H9 (cell line): ENCODE measurements around the gene CALML5. TPM values are rescaled to one million over a fixed set of nuclear protein-coding genes. Genes with fewer than 3 reads are reported as not detected.

Source experiments
- DNase-seq: peaks from one replicate; pipeline ENCODE4 v3.0.0-alpha.2; 2017
- H2AFZ ChIP-seq: one replicate; pipeline ENCODE4 v1.6.1; 2013; ENCODE audit warnings: mild to moderate bottlenecking, low read length, control low read depth, moderate library complexity
- H2AK5ac ChIP-seq: 2 replicates; pipeline ENCODE4 v1.6.1; 2013; ENCODE audit warnings: low read length, control low read depth, mixed read lengths; ENCODE audit not compliant: insufficient read length
- H2BK120ac ChIP-seq: one replicate; pipeline ENCODE4 v1.6.1; 2013; ENCODE audit warnings: low read depth, mild to moderate bottlenecking, low read length, control low read depth, inconsistent platforms; ENCODE audit not compliant: poor library complexity, severe bottlenecking
- H2BK12ac ChIP-seq: 2 replicates; pipeline ENCODE4 v1.6.1; 2013; ENCODE audit warnings: low read length, control low read depth, mixed read lengths, low read depth; ENCODE audit not compliant: insufficient read length
- H2BK15ac ChIP-seq: 2 replicates; pipeline ENCODE4 v1.6.1; 2013; ENCODE audit warnings: low read depth, low read length, control low read depth
- H2BK20ac ChIP-seq: one replicate; pipeline ENCODE4 v1.6.1; 2013; ENCODE audit warnings: low read depth, mild to moderate bottlenecking, low read length, control low read depth, inconsistent platforms; ENCODE audit not compliant: poor library complexity, severe bottlenecking
- H2BK5ac ChIP-seq: 2 replicates; pipeline ENCODE4 v1.6.1; 2013; ENCODE audit warnings: low read length, control low read depth, mixed read lengths; ENCODE audit not compliant: insufficient read length
- H3K14ac ChIP-seq: 2 replicates; pipeline ENCODE4 v1.6.1; 2013; ENCODE audit warnings: low read length, control low read depth; ENCODE audit not compliant: insufficient read depth
- H3K18ac ChIP-seq: 2 replicates; pipeline ENCODE4 v1.6.1; 2013; ENCODE audit warnings: low read depth, mild to moderate bottlenecking, mixed read lengths, low read length, control low read depth; ENCODE audit not compliant: insufficient read length
- H3K23ac ChIP-seq: 2 replicates; pipeline ENCODE4 v1.6.1; 2013; ENCODE audit warnings: low read length, control low read depth, mixed read lengths, low read depth; ENCODE audit not compliant: insufficient read length
- H3K23me2 ChIP-seq: 2 replicates; pipeline ENCODE4 v1.6.1; 2013; ENCODE audit warnings: low read depth, mild to moderate bottlenecking, mixed read lengths, low read length, control low read depth; ENCODE audit not compliant: insufficient read length, poor library complexity, severe bottlenecking
- H3K27ac ChIP-seq: 2 replicates; pipeline ENCODE4 v1.5.1; 2013; ENCODE audit warnings: low read length, control low read depth, mixed read lengths, low read depth; ENCODE audit not compliant: insufficient read length
- H3K27me3 ChIP-seq: 2 replicates; pipeline ENCODE4 v1.6.1; 2013; ENCODE audit warnings: low read length, control low read depth, inconsistent platforms; ENCODE audit not compliant: insufficient read depth
- H3K4ac ChIP-seq: 2 replicates; pipeline ENCODE4 v1.6.1; 2013; ENCODE audit warnings: low read depth, mild to moderate bottlenecking, control low read depth, inconsistent platforms, low read length, moderate library complexity
- H3K4me1 ChIP-seq: 2 replicates; pipeline ENCODE4 v1.6.1; 2013; ENCODE audit warnings: low read length, control low read depth, inconsistent platforms; ENCODE audit not compliant: insufficient read depth
- H3K4me2 ChIP-seq: 2 replicates; pipeline ENCODE4 v1.6.1; 2013; ENCODE audit warnings: low read length, control low read depth, mixed read lengths; ENCODE audit not compliant: insufficient read length, insufficient read depth
- H3K56ac ChIP-seq: 2 replicates; pipeline ENCODE4 v1.6.1; 2013; ENCODE audit warnings: low read depth, mild to moderate bottlenecking, mixed read lengths, low read length, control low read depth; ENCODE audit not compliant: insufficient read length
- H3K79me1 ChIP-seq: 2 replicates; pipeline ENCODE4 v1.6.1; 2013; ENCODE audit warnings: low read depth, mild to moderate bottlenecking, moderate library complexity, low read length, control low read depth, inconsistent platforms; ENCODE audit not compliant: insufficient read depth, poor library complexity, severe bottlenecking
- H3K79me2 ChIP-seq: 2 replicates; pipeline ENCODE4 v1.6.1; 2013; ENCODE audit warnings: low read length, control low read depth, inconsistent platforms; ENCODE audit not compliant: insufficient read depth
- H3K9ac ChIP-seq: 2 replicates; pipeline ENCODE4 v1.6.1; 2013; ENCODE audit warnings: low read length, control low read depth, mixed read lengths; ENCODE audit not compliant: insufficient read length; ENCODE audit errors: extremely low read depth
- H3K9me3 ChIP-seq: one replicate; pipeline ENCODE4 v1.6.1; 2013; ENCODE audit warnings: low read depth, low read length, inconsistent platforms; ENCODE audit not compliant: control insufficient read depth
- H3T11ph ChIP-seq: one replicate; pipeline ENCODE4 v1.6.1; 2013; ENCODE audit warnings: mild to moderate bottlenecking, low read length, control low read depth, inconsistent platforms
- H4K20me1 ChIP-seq: one replicate; pipeline ENCODE4 v1.6.1; 2013; ENCODE audit not compliant: control insufficient read depth, insufficient read length, insufficient read depth
- H4K5ac ChIP-seq: 2 replicates; pipeline ENCODE4 v1.6.1; 2013; ENCODE audit warnings: low read depth, mild to moderate bottlenecking, mixed read lengths, low read length, control low read depth; ENCODE audit not compliant: insufficient read length
- H4K8ac ChIP-seq: replicated peaks from 2 replicates; pipeline ENCODE4 v1.6.1; 2013; ENCODE audit warnings: low read length, control low read depth, mixed read lengths, low read depth; ENCODE audit not compliant: insufficient read length
- H4K91ac ChIP-seq: 2 replicates; pipeline ENCODE4 v1.6.1; 2013; ENCODE audit warnings: low read depth, mild to moderate bottlenecking, moderate library complexity, mixed read lengths, low read length, control low read depth; ENCODE audit not compliant: insufficient read length
- H3K27ac Mint-ChIP-seq, 3 experiments: 2 replicates in 2 of 3; 3 replicates in 1 of 3; pipeline ENCODE4 v1.8.0; 2020 to 2021; ENCODE audit warnings: mixed read lengths in 3 of 3, mild to moderate bottlenecking in 1 of 3, moderate library complexity in 1 of 3
- H3K27me3 Mint-ChIP-seq: 2 replicates; pipeline ENCODE4 v1.8.0; 2021; ENCODE audit warnings: low read depth, mild to moderate bottlenecking, moderate library complexity, mixed read lengths
- H3K36me3 Mint-ChIP-seq, 3 experiments: 2 replicates in 2 of 3; 3 replicates in 1 of 3; pipeline ENCODE4 v1.8.0; 2020 to 2021; ENCODE audit warnings: low read depth in 3 of 3, mixed read lengths in 3 of 3; ENCODE audit not compliant: insufficient read depth in 1 of 3
- H3K4me1 Mint-ChIP-seq, 2 experiments: 2 replicates each; pipeline ENCODE4 v1.8.0; 2020; ENCODE audit warnings: mixed read lengths in 2 of 2
- H3K4me3 Mint-ChIP-seq, 2 experiments: 2 replicates in 1 of 2; 3 replicates in 1 of 2; pipeline ENCODE4 v1.8.0; 2020 to 2021; ENCODE audit warnings: mild to moderate bottlenecking in 2 of 2, mixed read lengths in 2 of 2, moderate library complexity in 1 of 2
- H3K9me3 Mint-ChIP-seq, 2 experiments: 2 replicates in 1 of 2; 3 replicates in 1 of 2; pipeline ENCODE4 v1.8.0; 2020; ENCODE audit warnings: mild to moderate bottlenecking in 2 of 2, mixed read lengths in 2 of 2, moderate library complexity in 1 of 2
- CTCF ChIP-seq: fragments of 200-600 bp; sonication (generic); conservative IDR thresholded peaks from 3 replicates; pipeline ENCODE4 v1.8.0; 2021; ENCODE audit warnings: antibody characterized with exemption, mild to moderate bottlenecking
- WGBS: extraction: QIAGEN DNeasy Blood & Tissue Kit; methylation state at CpG from one replicate; pipeline ENCODE4 v1.1.7; 2013; ENCODE audit warnings: missing lambda C conversion rate, low lambda C conversion rate, mixed read lengths; ENCODE audit not compliant: insufficient read length; ENCODE audit errors: extremely low coverage; 5-methylcytosine and 5-hydroxymethylcytosine counted together
- total RNA-seq: library from RNA; stranded (reverse); gene quantifications from 2 replicates; pipeline ENCODE4 v1.2.1, GENCODE V29; 2021

Gene CALML5
- total RNA-seq, 1 experiment from 2014 or later: not detected

- Histone ChIP-seq H2BK5ac (no peak overlapping the region), H2AK5ac (no peak overlapping the region), H2BK15ac (no peak overlapping the region), H2BK20ac (no peak overlapping the region), H3K79me1 (no peaks in the 10 kb centered on the region), H3K23me2 (no peaks in the 10 kb centered on the region), H3K4me1 (no peaks in the 10 kb centered on the region), H4K91ac (no peak overlapping the region), H3K23ac (no peak overlapping the region), H4K8ac (no peak overlapping the region), H3K4ac (no peak overlapping the region), H3T11ph (no peak overlapping the region), H4K5ac (no peak overlapping the region), H3K56ac (no peak overlapping the region), H3K27ac (no peak overlapping the region), H2BK120ac (no peak overlapping the region), H2BK12ac (no peak overlapping the region), H3K9ac (no peak overlapping the region), H3K4me2 (no peak overlapping the region), H3K14ac (no peak overlapping the region), H4K20me1 (no peaks in the 10 kb centered on the region), H3K27me3 (no peaks in the 10 kb centered on the region), H3K9me3 (no peaks in the 10 kb centered on the region), H2AFZ (no peak overlapping the region), H3K79me2 (no peaks in the 10 kb centered on the region), H3K18ac (no peak overlapping the region)
- TF ChIP-seq CTCF: no peak
- peaks cover 5% of the 10 kb centered on the region for H3K27me3 Mint-ChIP-seq
- H3K36me3 Mint-ChIP-seq: no peaks in the 10 kb centered on the region; a peak in 1 of 7 replicates
- no CpG with 5 or more reads among the region's 19 CpGs for WGBS
- no peaks in the 10 kb centered on the region for H3K9me3 Mint-ChIP-seq
- H3K27ac Mint-ChIP-seq: no peak overlapping the region
- DNase-seq: no peak
- no peak overlapping the region for H3K4me3 Mint-ChIP-seq
- H3K4me1 Mint-ChIP-seq: peaks cover 5 to 10% of the 10 kb centered on the region in 2 experiments
Measured at GRCh38 chr10:5497948-5498730, 1.2 kb downstream of the CALML5 start.
